Epithelial cell of esophagus (primary cell): Measurements from ENCODE around the gene SLC40A1.

Experiments
- DNase-seq: peaks from one replicate; pipeline ENCODE4 v3.0.0; 2010; ENCODE audit warnings: low read depth
- H3K4me3 ChIP-seq: 2 replicates; pipeline ENCODE4 v1.5.1; 2011; ENCODE audit warnings: mild to moderate bottlenecking, low read length, control low read depth
- CTCF ChIP-seq: IDR thresholded peaks from 2 replicates; pipeline ENCODE4 v1.5.1; 2011; ENCODE audit warnings: low read depth, mild to moderate bottlenecking, low read length, control low read depth, inconsistent platforms; ENCODE audit not compliant: insufficient read depth; ENCODE audit errors: missing control alignments

The SLC40A1 gene

GRCh38 chr2:189557373-189557772 is 23.2 kb downstream of the SLC40A1 start:
- TF ChIP-seq CTCF, result no peak
- no peak overlapping the region for H3K4me3 ChIP-seq
- peak; percentile 69 for DNase-seq

- no peak for TF ChIP-seq CTCF
- H3K4me3 ChIP-seq, result no peak overlapping the region
- DNase-seq, result no peak
These were observed 24.1 kb downstream of the SLC40A1 start for GRCh38 chr2:189556526-189556925.

- DNase-seq, result peak; percentile 40
These were observed 25.4 kb downstream of the SLC40A1 start for GRCh38 chr2:189555232-189555631.

GRCh38 chr2:189553504-189554088 is 27.0 kb downstream of the SLC40A1 start:
- DNase-seq, result peak; percentile 32
- H3K4me3 ChIP-seq, result no peak overlapping the region
- no peak for TF ChIP-seq CTCF

More at GRCh38 chr2:189555232-189555631, 25.4 kb downstream of the SLC40A1 start:
- no peak for TF ChIP-seq CTCF
- no peak overlapping the region for H3K4me3 ChIP-seq

- H3K4me3 ChIP-seq, result no peak overlapping the region
- no peak for TF ChIP-seq CTCF
- peak; percentile 89 for DNase-seq
These were observed 27.6 kb downstream of the SLC40A1 start for GRCh38 chr2:189552991-189553404.

- DNase-seq, result no peak
- no peak overlapping the region for H3K4me3 ChIP-seq
- no peak for TF ChIP-seq CTCF
These were observed 28.1 kb downstream of the SLC40A1 start for GRCh38 chr2:189552334-189552990.

- TF ChIP-seq CTCF, result no peak
- no peak overlapping the region for H3K4me3 ChIP-seq
- DNase-seq, result no peak
These were observed 28.8 kb downstream of the SLC40A1 start for GRCh38 chr2:189551808-189552207.
